ENCODE measurements around the gene PDCD6IP. TPM values are rescaled to one million over a fixed set of nuclear protein-coding genes. Genes with fewer than 3 reads are reported as not detected.

PDCD6IP gene
- total and polyA plus RNA-seq, 12 donors = 38.2 to 246 (median 116) TPM

Other genes starting within 250 kb of the PDCD6IP start
- gene CLASP2, start 80.4 kb upstream of the PDCD6IP start, total RNA-seq = 10 to 100 TPM; 47.2 to 85.4 (median 71.0) TPM
- 10 to 100 TPM; 17.0 to 45.7 (median 28.7) TPM for gene CLASP2, start 80.4 kb upstream of the PDCD6IP start, polyA plus RNA-seq

All from adrenal gland (tissue), 12 donors.